Activated gamma-delta T cell (primary cell): ENCODE results near the gene AP4M1.

Experiments
- DNase-seq: peaks from one replicate; lab custom pipeline; 2025; lab: John Stamatoyannopoulos, UW
- total RNA-seq, 2 donors: gene quantifications; one replicate each; lab custom pipeline; 2026; lab: John Stamatoyannopoulos, UW

The AP4M1 gene, protein sequence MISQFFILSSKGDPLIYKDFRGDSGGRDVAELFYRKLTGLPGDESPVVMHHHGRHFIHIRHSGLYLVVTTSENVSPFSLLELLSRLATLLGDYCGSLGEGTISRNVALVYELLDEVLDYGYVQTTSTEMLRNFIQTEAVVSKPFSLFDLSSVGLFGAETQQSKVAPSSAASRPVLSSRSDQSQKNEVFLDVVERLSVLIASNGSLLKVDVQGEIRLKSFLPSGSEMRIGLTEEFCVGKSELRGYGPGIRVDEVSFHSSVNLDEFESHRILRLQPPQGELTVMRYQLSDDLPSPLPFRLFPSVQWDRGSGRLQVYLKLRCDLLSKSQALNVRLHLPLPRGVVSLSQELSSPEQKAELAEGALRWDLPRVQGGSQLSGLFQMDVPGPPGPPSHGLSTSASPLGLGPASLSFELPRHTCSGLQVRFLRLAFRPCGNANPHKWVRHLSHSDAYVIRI
- 25.2 to 29.0 reads per million in 2 donors for total RNA-seq

GRCh38 chr7:100101016-100101862 is at the start of gene AP4M1, which contains the start of gene MCM7:
AP4M1 (plus strand) TSS chr7:100101643; CDS start chr7:100101715, 72 bp downstream.
MCM7 (minus strand) TSS chr7:100101397; CDS start chr7:100101294, 103 bp downstream.
- peak; percentile 95 for DNase-seq

DNA sequence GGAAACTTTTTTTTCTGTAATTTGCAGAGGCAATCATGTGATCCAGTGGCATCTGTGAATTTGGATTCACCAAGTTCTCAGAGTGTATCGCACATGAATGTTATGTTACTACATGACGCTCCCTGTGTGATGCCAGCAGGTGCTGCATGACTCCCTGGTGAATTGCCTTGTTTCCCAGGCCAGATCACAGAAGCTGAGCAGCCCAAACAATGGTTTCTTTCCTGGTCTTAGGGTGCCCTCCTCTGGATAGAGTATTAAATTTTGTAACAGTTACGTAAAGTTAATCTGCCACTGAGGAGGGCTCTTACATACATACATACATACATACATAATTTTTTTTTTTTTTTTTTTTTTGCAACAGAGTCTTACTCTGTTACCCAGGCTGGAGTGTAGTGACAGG is 48.2 kb upstream of the AP4M1 start:
- no peak for DNase-seq

GRCh38 chr7:100057006-100057405 is 44.4 kb upstream of the AP4M1 start:
- no peak for DNase-seq

DNA sequence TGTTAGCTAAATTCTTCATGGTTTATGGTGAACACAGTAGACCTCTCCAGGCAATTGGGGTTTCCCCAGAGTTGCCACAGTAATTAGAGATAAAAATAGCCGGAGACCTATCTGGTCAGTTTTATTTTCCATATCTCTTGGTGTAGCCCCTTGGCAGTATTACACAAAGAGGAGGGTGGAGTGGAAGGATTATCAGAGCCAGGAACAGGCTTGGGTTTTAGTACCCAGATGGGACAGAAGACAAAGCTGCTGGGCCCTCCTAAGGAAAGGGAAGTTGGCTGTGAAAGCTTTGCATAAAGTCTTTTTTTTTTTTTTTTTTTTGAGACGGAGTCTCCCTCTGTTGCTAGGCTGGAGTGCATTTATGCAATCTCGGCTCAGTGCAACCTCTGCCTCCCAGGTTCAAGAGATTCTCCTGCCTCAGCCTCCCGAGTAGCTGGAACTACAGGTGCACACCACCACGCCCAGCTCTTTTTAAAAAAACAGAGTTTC is 42.1 kb upstream of the AP4M1 start:
- no peak for DNase-seq

GRCh38 chr7:100061518-100062193 is 39.8 kb upstream of the AP4M1 start:
- no peak for DNase-seq

- no peak for DNase-seq
Observed at GRCh38 chr7:100063376-100063775, 38.1 kb upstream of the AP4M1 start.

DNA sequence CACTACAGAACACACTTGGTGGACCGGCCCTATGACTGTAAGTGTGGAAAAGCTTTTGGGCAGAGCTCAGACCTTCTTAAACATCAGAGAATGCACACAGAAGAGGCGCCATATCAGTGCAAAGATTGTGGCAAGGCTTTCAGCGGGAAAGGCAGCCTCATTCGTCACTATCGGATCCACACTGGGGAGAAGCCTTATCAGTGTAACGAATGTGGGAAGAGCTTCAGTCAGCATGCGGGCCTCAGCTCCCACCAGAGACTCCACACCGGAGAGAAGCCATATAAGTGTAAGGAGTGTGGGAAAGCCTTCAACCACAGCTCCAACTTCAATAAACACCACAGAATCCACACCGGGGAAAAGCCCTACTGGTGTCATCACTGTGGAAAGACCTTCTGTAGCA is 37.3 kb upstream of the AP4M1 start:
- no peak for DNase-seq

DNA sequence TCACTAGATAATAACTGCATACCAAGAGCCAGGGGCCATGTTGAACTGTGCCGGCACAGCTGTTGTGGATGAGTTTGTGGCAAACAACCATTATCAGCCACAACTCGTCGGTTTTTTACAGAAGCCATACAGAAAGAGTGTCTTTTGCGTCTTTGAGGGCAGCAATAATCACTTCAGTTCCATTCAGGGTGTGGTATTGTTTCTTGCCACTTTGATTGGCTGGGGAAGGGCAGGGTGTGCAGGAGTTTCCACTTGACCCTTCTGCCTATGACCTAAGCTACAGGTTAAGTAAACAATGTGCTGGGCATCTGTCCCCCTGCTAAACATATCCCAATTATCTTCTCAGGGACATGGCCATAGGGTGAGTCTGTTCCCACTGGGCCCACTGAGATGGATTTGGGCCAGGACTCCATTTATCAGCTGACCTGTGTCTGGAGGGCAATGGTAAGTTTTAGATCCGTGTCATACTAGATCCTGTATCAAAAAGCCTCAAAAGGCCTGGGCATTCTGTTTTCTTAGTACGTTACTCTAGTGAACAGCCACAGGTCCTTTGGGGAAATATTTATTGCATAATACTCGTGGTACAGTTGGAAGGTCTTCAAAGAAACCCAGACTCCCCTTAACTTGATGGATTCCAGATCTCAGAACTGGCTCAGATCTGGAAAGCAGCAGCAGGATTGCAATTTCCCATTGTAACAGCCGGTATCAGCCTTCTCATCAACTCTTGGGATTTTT is 35.8 kb upstream of the AP4M1 start:
- no peak for DNase-seq

DNA sequence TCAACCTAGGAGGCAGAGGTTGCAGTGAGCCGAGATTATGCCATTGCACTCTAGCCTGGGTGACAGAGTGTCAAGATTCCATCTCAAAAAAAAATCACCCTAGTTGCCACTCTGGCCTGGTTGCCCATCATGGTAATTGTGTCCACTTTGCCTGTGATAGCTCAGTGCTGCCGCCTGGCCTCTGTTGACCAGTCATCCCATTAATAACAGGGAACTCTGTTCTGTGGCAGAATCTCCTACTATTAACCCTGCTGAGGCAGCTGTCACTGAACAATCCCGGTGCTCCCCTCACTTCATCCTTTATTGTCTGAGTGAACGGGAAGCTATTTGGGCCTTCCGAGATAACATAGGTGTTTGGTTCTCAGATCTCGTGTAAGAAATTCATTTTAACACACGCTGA is 34.5 kb upstream of the AP4M1 start:
- no peak for DNase-seq

DNA sequence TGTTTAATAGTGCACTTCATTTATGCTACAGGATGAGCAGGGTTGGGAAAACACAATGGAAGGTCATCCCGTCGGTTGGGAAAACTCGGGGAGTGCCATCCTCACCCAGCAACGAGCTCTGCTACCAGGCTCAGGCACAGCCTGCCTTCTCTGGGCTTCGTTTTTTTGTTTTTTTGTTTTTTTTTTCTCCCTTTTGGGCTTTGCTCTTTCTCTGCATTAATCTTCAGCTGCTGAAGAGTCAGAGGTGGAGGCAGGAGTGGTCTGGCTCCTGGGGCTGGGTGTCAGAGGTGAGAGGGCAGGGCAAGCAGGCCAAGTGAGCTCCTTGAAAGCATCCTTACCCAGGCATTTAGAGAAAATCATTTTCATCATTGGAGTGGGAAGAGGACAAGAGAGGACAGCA is 31.5 kb upstream of the AP4M1 start:
- DNase-seq: no peak

- no peak for DNase-seq
Observed at GRCh38 chr7:100071018-100071723, 30.3 kb upstream of the AP4M1 start.

DNA sequence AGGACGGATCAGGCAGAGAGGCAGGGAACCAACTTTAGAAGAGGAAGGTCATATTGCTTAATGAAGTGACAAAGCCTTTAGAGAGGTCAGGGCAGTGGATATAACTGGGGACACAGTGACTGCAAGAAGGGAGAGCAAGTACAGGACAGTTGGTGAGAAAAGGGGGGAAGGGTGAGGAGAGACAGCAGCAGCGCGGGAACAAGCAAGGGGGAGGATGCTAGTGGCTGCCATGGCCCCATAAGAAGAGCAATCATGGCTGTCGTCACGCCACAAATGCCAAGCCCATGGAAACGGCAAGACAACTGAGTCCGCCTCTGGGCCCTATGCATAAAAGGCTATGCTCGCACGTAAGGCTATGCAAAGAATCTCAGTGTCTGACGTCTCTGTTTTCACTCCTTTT is 29.0 kb upstream of the AP4M1 start:
- DNase-seq: no peak

GRCh38 chr7:100074841-100075240 is 26.6 kb upstream of the AP4M1 start:
- DNase-seq: no peak

- DNase-seq: no peak
Observed at GRCh38 chr7:100075418-100075817, 26.0 kb upstream of the AP4M1 start.

DNA sequence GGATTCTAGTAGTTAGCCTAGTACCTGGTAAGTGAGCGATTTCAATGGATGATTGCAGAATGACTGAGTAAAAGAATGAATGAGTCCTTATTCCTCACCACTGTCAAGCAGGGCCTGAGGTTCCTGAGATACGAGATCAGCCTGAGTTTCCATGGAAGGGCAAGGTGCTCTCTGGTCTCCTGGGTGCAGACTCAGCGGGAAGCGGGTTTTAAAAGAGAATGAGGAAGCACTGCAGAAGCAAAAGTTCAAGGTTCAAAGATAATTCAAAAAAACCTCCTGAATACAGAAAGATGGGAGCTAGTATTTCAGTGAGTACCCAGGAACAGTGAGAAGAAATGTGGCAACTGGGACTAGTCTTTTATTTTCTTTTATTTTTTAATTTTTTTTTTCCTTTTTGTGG is 24.2 kb upstream of the AP4M1 start:
- no peak for DNase-seq

DNA sequence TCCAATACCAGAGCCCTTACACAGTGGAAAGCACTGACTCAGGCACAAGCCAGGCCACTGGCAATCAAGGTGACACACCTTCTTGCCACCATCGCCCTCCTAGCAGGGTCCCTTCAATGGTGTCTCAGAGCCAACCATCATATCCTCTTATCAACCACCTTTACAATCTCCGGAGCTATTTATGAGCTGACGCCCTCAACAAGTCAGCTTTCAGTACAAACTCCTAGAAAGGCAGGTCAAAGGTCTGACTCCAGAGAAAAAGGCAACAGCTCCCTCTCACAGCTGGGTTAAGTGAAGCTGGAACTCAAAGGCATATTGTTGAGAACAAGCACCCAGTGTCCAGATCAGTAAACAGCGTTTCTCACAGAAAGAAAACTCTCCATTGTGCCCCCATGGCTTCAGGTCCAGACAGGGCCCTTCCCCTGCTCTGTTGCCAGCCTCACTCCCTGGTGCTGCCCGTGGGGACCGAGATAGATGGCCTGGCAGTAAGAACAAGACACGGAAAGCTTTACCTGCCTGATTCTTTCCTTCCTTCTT is 22.4 kb upstream of the AP4M1 start:
- DNase-seq: no peak

DNA sequence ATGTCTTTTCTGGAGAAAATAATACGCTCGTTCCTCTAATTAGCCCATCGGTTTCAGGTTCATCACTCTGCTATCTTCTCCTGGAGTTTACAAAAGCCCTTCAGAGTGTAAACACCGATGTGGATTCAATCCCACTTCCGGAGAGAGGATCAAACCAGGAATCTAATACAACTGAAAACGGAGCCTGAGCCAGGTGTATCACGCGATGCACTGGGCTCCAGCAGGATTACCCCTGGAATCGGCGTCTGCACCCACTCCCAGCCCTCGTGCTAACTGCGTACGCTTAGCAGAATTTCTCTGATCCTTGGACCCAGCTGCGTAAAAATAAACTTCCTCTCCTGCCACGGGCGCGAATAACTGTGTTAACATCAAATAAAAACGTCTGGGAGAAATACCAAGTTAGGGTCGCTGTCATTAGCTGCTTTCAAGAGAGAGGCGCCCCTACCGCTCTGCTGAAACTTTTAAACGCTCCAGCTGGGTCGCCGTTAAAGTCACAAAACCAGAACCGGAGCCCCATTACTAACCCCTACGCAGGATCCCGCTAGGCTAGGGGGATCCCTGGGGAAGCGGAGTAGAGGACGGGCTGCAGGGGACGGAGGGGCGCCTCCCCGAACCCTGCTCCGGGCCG is 20.4 kb upstream of the AP4M1 start:
- DNase-seq: no peak

- DNase-seq: peak; percentile 93
Observed at GRCh38 chr7:100081535-100082102, 19.8 kb upstream of the AP4M1 start, which contains the start of gene ZNF3. ZNF3 (minus strand) TSS chr7:100081723; CDS start chr7:100077357, 4,366 bp downstream.

DNA sequence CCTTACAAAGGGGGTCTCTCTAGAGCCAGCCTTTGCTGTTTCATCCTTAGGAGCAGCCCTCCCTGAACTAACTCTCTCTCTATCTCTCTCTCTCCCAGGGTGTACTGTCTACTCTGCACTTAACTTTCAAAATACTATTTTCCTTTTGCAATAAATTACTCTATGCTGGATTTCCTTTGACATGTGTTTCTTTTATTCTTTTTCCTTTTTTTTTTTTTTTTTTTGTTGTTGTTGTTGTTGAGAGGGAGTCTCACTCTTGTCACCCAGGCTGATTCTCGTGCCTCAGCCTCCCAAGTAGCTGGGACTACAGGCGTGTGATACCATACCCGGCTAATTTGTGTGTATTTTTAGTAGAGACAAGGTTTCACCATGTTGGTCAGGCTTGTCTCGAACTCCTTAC is 18.5 kb upstream of the AP4M1 start:
- no peak for DNase-seq
